ENCODE data around the gene HDAC5. TPM values are rescaled to one million over a fixed set of nuclear protein-coding genes. Genes with fewer than 3 reads are reported as not detected.

Gene HDAC5
- total RNA-seq (10 to 100 TPM; 58.2 to 87.5 (median 69.4) TPM), polyA plus RNA-seq (10 to 100 TPM; 15.3 to 21.8 (median 16.8) TPM)

DNA sequence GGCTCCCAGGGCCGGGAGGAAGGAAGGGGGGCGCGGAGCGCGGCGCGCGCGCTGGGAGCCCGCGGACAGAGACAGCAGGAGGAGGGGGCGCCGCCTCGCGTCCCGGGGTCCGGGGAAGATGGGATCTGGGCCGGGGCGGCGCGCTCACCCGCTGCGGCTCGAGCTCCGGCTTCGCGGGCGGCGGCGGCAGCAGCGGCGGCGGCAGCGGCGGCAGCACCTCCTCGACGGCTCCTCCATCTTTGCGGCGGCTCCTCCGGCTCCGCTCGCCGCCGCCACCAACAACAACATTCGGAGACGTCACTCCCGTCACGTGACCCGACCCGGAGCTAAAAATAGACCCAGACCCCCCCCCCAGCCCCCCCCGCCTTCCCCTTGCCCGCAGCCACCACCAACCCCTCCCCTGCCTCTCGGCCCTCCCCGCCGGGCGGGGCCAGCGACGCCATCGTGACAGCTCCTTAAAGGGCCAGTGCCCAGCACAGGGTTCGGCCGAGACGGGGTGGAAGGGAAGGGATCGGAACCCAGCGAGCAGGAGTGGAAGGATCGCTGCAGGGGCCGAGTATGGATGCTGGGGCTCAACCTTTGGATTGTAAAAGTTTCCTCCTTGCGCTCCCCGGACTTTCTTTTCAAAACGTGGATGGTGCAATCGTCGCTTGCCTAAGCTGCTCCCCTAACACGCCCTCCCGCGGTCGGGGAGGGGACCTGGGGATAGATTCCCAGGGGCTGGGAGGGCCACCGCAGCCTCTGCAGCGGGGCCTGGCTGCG, at the start of gene HDAC5:
Gene HDAC5, minus strand, starts transcription at position 286 of the 762 bp plus-strand sequence. CDS start 6,126 bp downstream, outside the sequence.
- Histone ChIP-seq H3K9me3 (no peaks in the 10 kb centered on the region), H3K4me1 (peaks cover 0 to 55% (median 47%) of the 10 kb centered on the region in 4 donors), H3K27ac (peak within 1 kb of the TSS; percentile 93 to 95 (median 94)), H3K36me3 (no peaks in the 10 kb centered on the region), H3K27me3 (no peaks in the 10 kb centered on the region), H3K4me3 (peak within 1 kb of the TSS; percentile 82 to 97 (median 96))
- DNase-seq = peak; percentile 98
- intact Hi-C loops (cut with DNase I) = loop anchor here (2.0 to 5.0 kb wide), 4 partner anchors 17 to 216 kb away; partner anchors contain the start of genes G6PC3, HROB, MPP2 and TMUB2
- TF ChIP-seq POLR2AphosphoS5 (IDR thresholded peaks at IDR 0.05) (peak; percentile 73 to 89 (median 83)), EP300 (IDR thresholded peaks at IDR 0.05) (peak in 1 of 4 donors; percentile 28), POLR2A (IDR thresholded peaks at IDR 0.05) (no peak)
- TF ChIP-seq, protein P1, sequence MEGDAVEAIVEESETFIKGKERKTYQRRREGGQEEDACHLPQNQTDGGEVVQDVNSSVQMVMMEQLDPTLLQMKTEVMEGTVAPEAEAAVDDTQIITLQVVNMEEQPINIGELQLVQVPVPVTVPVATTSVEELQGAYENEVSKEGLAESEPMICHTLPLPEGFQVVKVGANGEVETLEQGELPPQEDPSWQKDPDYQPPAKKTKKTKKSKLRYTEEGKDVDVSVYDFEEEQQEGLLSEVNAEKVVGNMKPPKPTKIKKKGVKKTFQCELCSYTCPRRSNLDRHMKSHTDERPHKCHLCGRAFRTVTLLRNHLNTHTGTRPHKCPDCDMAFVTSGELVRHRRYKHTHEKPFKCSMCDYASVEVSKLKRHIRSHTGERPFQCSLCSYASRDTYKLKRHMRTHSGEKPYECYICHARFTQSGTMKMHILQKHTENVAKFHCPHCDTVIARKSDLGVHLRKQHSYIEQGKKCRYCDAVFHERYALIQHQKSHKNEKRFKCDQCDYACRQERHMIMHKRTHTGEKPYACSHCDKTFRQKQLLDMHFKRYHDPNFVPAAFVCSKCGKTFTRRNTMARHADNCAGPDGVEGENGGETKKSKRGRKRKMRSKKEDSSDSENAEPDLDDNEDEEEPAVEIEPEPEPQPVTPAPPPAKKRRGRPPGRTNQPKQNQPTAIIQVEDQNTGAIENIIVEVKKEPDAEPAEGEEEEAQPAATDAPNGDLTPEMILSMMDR (IDR thresholded peaks at IDR 0.05) = peak; percentile 44 to 63 (median 52)
- 0 to 1% methylated on average over 78 of the region's 78 CpGs for WGBS, 2 donors

DNA sequence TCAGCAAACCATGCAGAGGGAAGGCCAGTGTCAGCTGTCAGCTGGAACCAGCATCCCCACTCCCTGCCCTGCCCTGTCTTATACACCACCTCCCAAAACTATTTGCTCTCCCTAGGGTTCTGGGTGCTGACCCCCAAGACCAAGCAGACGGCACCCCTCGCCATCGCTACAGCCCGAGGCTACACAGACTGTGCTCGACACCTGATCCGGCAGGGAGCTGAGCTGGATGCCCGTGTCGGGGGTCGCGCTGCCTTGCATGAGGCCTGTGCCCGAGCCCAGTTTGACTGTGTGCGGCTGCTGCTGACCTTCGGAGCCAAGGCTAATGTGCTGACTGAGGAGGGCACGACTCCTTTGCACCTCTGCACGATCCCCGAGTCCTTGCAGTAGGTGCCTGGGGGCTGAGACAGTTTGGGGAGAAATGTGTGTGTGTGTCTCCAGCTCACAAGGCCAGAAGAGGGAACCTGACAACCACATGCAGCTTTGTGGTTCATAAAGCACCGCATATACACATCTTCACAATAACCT, 48.6 kb upstream of the HDAC5 start:
- peak overlapping the region in 3 of 4 donors; percentile 79 to 90 (median 85) for H3K27ac ChIP-seq
- 85 to 88% methylated on average over 17 of the region's 17 CpGs for WGBS, 2 donors
- no peak for TF ChIP-seq POLR2A (IDR thresholded peaks at IDR 0.05)
- TF ChIP-seq, protein P1 (IDR thresholded peaks at IDR 0.05) = no peak
- no peak for TF ChIP-seq EP300 (IDR thresholded peaks at IDR 0.05)
- no peak for TF ChIP-seq POLR2AphosphoS5 (IDR thresholded peaks at IDR 0.05)
- no peak for DNase-seq
- H3K36me3 ChIP-seq = peaks cover 0 to 8% (median 0%) of the 10 kb centered on the region in 4 donors
- intact Hi-C loops (cut with DNase I) = no loop called here
- no peaks in the 10 kb centered on the region for H3K9me3 ChIP-seq
- H3K27me3 ChIP-seq = no peaks in the 10 kb centered on the region
- no peak overlapping the region for H3K4me3 ChIP-seq
- peaks cover 0 to 32% (median 23%) of the 10 kb centered on the region in 4 donors for H3K4me1 ChIP-seq

DNA sequence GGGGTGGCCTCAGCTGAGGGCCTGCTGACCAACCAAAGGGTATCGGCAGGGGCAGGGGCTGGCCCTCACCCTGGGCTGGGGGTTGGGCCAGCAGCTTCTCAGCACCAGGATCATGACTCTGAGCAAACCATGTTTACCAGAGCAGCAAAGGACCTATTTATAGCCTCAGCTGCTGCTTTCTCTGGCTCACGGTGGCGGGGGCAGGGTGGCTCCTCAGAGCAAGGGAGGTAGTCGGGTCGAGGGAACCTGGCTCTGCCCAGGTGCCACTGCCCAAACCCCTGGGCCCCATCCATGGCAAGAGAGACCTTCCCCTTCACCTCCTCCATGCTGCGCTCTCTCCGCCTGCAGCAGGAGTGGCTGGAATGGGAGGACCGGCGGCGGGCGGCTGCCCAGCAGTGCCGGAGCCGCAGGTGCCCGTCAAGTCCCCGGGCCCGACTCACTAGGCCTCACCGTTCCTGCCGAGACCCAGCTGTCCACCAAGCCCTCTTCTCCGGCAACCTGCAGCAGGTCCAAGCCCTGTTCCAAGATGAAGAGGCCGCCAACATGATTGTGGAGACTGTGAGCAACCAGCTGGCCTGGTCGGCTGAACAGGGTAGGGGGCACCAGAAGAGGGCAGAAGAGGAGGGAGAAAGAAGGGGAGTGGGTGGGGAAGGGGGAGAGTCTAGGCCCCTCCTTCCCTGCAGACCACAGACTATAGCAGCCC, 47.2 kb upstream of the HDAC5 start, which contains the start of gene ASB16:
Gene ASB16, plus strand, starts transcription at position 206 of the 703 bp plus-strand sequence. Its CDS starts 86 bp downstream, at position 292.
- 35 to 43% methylated on average over 21 of the region's 21 CpGs for WGBS, 2 donors
- H3K36me3 ChIP-seq = no peaks in the 10 kb centered on the region
- DNase-seq = no peak

GRCh38 chr17:44170135-44170498, 46.7 kb upstream of the HDAC5 start:
- peak overlapping the region; percentile 79 to 90 (median 84) for H3K27ac ChIP-seq
- TF ChIP-seq, protein P1 (IDR thresholded peaks at IDR 0.05) = no peak
- WGBS, 2 donors = 54 to 66% methylated on average over 5 of the region's 5 CpGs
- H3K4me1 ChIP-seq = peaks cover 0 to 32% (median 23%) of the 10 kb centered on the region in 4 donors
- H3K27me3 ChIP-seq = no peaks in the 10 kb centered on the region
- intact Hi-C loops (cut with DNase I) = no loop called here
- DNase-seq = no peak
- no peaks in the 10 kb centered on the region for H3K9me3 ChIP-seq
- peak overlapping the region in 2 of 4 donors; percentile 55 for H3K4me3 ChIP-seq
- no peaks in the 10 kb centered on the region for H3K36me3 ChIP-seq

More for the DNA sequence above, 47.2 kb upstream of the HDAC5 start, which contains the start of gene ASB16:
- intact Hi-C loops (cut with DNase I) = no loop called here
- TF ChIP-seq, protein P1 (IDR thresholded peaks at IDR 0.05) = no peak
- TF ChIP-seq POLR2AphosphoS5 (IDR thresholded peaks at IDR 0.05) = peak in 3 of 4 donors; percentile 48 to 65 (median 52)
- peak in 1 of 4 donors; percentile 68 for TF ChIP-seq EP300 (IDR thresholded peaks at IDR 0.05)
- TF ChIP-seq POLR2A (IDR thresholded peaks at IDR 0.05) = no peak
- peaks cover 0 to 32% (median 23%) of the 10 kb centered on the region in 4 donors for H3K4me1 ChIP-seq
- no peaks in the 10 kb centered on the region for H3K27me3 ChIP-seq
- H3K4me3 ChIP-seq = peak within 1 kb of the TSS; percentile 31 to 55 (median 48)
- H3K27ac ChIP-seq = peak within 1 kb of the TSS; percentile 79 to 90 (median 84)
- H3K9me3 ChIP-seq = no peaks in the 10 kb centered on the region
